HCT116 (cell line): Measurements from ENCODE around the gene RNF32. TPM values are rescaled to one million over a fixed set of nuclear protein-coding genes. Genes with fewer than 3 reads are reported as not detected.

Experiments
- ATAC-seq: fragments of 200-7000 bp; cut with Tn5 transposase; 2 replicates; pipeline ENCODE4 v1.9.1; 2020; ENCODE audit warnings: mild to moderate bottlenecking, moderate library complexity
- BruUV-seq: library from RNA; stranded (reverse); fragments of 400-500 nt; replicated peaks from 2 replicates; lab custom pipeline; 2021; lab: Mats Ljungman, UMichigan
- CTCF ChIA-PET: fragments of 300-600 bp; sonication (Branson Sonifier 250); formaldehyde crosslinking; loops from one replicate; lab custom pipeline; 2021; ENCODE audit warnings: antibody characterized with exemption; lab: Charles Lee
- POLR2A ChIA-PET: fragments of 300-600, 350-600 bp; sonication (Branson Sonifier 250); formaldehyde crosslinking; loops from one replicate; lab custom pipeline; 2021; ENCODE audit warnings: antibody characterized with exemption; lab: Charles Lee
- RAD21 ChIA-PET, 2 experiments: fragments of 300-600 bp; sonication (Branson Sonifier 250); formaldehyde crosslinking; loops; one replicate each; lab custom pipeline; 2023; ENCODE audit warnings: low total read pairs in 2 of 2; ENCODE audit not compliant: uncharacterized antibody in 2 of 2, unreplicated experiment in 2 of 2, low non-redundant PET in 1 of 2; lab: Charles Lee
- DNase-seq: peaks from one replicate; pipeline ENCODE4 v3.0.0-alpha.2; 2010; ENCODE audit warnings: low read depth, low spot score
- H2AFZ ChIP-seq: fragments of 200-600 bp; shearing (Covaris generic), sonication (generic); 2 replicates; pipeline ENCODE4 v1.6.1; 2017; ENCODE audit warnings: low read depth, mixed run types, mixed read lengths, antibody characterized with exemption, low read length; ENCODE audit not compliant: poor library complexity, severe bottlenecking
- H3K27ac ChIP-seq: 2 replicates; pipeline ENCODE4 v1.5.1; 2012; ENCODE audit warnings: low read depth, low read length
- H3K27me3 ChIP-seq: fragments of 200-600 bp; sonication (generic); 2 replicates; pipeline ENCODE4 v1.6.1; 2016; ENCODE audit warnings: mixed run types, low read length, mixed read lengths; ENCODE audit not compliant: insufficient read depth
- H3K36me3 ChIP-seq, 2 experiments: fragments of 200-500 bp in 1 of 2; fragments of 200-600 bp in 1 of 2; sonication (Bioruptor generic) in 1 of 2; sonication (generic) in 1 of 2; 2 replicates each; pipeline versions ENCODE4 v1.5.1 to v1.6.1; 2014 to 2016; ENCODE audit warnings: low read length in 2 of 2, inconsistent platforms in 1 of 2, mixed read lengths in 1 of 2, mixed run types in 1 of 2; ENCODE audit not compliant: insufficient read depth in 2 of 2, control insufficient read depth in 1 of 2
- H3K4me1 ChIP-seq, 2 experiments: fragments of 200-600 bp in 1 of 2; sonication (generic) in 1 of 2; 2 replicates each; pipeline versions ENCODE4 v1.5.1 to v1.6.1; 2012 to 2017; ENCODE audit warnings: low read length in 2 of 2, inconsistent platforms in 1 of 2, mild to moderate bottlenecking in 1 of 2, mixed read lengths in 1 of 2, mixed run types in 1 of 2, moderate library complexity in 1 of 2; ENCODE audit not compliant: insufficient read depth in 2 of 2, control insufficient read depth in 1 of 2
- H3K4me2 ChIP-seq: fragments of 200-600 bp; sonication (generic); 2 replicates; pipeline ENCODE4 v1.6.1; 2017; ENCODE audit warnings: mixed run types, low read length, mixed read lengths
- H3K4me3 ChIP-seq, 2 experiments: fragments of 200-600 bp in 1 of 2; sonication (generic) in 1 of 2; replicated peaks in 1 of 2; 2 replicates each; pipeline ENCODE4 v1.5.1; 2011 to 2016; ENCODE audit warnings: low read length in 2 of 2, control low read depth in 1 of 2, low read depth in 1 of 2, mild to moderate bottlenecking in 1 of 2, mixed read lengths in 1 of 2, mixed run types in 1 of 2
- H3K79me2 ChIP-seq: fragments of 200-600 bp; sonication (generic); 2 replicates; pipeline ENCODE4 v1.6.1; 2017; ENCODE audit warnings: mild to moderate bottlenecking, mixed run types, low read length, moderate library complexity, mixed read lengths; ENCODE audit not compliant: insufficient read depth
- H3K9ac ChIP-seq: fragments of 200-600 bp; sonication (generic); 2 replicates; pipeline ENCODE4 v1.6.1; 2016; ENCODE audit warnings: low read length, mixed read lengths
- H3K9me2 ChIP-seq: fragments of 200-600 bp; sonication (generic), shearing (Covaris generic); 2 replicates; pipeline ENCODE4 v1.6.1; 2017; ENCODE audit warnings: mixed run types, mild to moderate bottlenecking, moderate library complexity; ENCODE audit not compliant: insufficient read depth
- H3K9me3 ChIP-seq, 2 experiments: fragments of 200-500 bp in 1 of 2; fragments of 200-600 bp in 1 of 2; sonication (Bioruptor generic) in 1 of 2; sonication (generic) in 1 of 2; 2 replicates each; pipeline ENCODE4 v1.6.1; 2014 to 2017; ENCODE audit warnings: low read length in 2 of 2, mixed read lengths in 2 of 2, inconsistent platforms in 1 of 2, low read depth in 1 of 2, mild to moderate bottlenecking in 1 of 2, mixed run types in 1 of 2, moderate library complexity in 1 of 2; ENCODE audit not compliant: control insufficient read depth in 1 of 2, insufficient read depth in 1 of 2
- H4K20me1 ChIP-seq: fragments of 200-600 bp; sonication (generic), shearing (Covaris generic); 2 replicates; pipeline ENCODE4 v1.6.1; 2017; ENCODE audit warnings: mixed run types, mild to moderate bottlenecking, moderate library complexity; ENCODE audit not compliant: insufficient read depth
- CBX3 ChIP-seq: IDR thresholded peaks from 2 replicates; pipeline ENCODE4 v1.6.1; 2012; ENCODE audit warnings: low read depth
- CEBPB ChIP-seq: IDR thresholded peaks from 2 replicates; pipeline ENCODE4 v1.6.1; 2012; ENCODE audit warnings: low read depth
- EGR1 ChIP-seq: IDR thresholded peaks from 2 replicates; pipeline ENCODE4 v1.6.1; 2012; ENCODE audit warnings: low read depth
- EZH2 ChIP-seq: fragments of 200-600 bp; sonication (generic); IDR thresholded peaks from 2 replicates; pipeline ENCODE4 v1.6.1; 2017; ENCODE audit warnings: antibody characterized with exemption, mixed run types
- FOSL1 ChIP-seq: IDR thresholded peaks from 2 replicates; pipeline ENCODE4 v1.6.1; 2012; ENCODE audit warnings: low read depth
- JUND ChIP-seq: IDR thresholded peaks from 2 replicates; pipeline ENCODE4 v1.6.1; 2012
- POLR2AphosphoS5 ChIP-seq: IDR thresholded peaks from 2 replicates; pipeline ENCODE4 v1.6.1; 2011; ENCODE audit warnings: mild to moderate bottlenecking, low read depth, low read length, moderate library complexity
- RAD21 ChIP-seq: IDR thresholded peaks from 2 replicates; pipeline ENCODE4 v1.6.1; 2012; ENCODE audit warnings: low read depth, mild to moderate bottlenecking
- SRF ChIP-seq: IDR thresholded peaks from 2 replicates; pipeline ENCODE4 v1.6.1; 2012; ENCODE audit warnings: low read depth
- TCF7L2 ChIP-seq: IDR thresholded peaks from 2 replicates; pipeline ENCODE4 v1.7.0; 2011; ENCODE audit warnings: borderline replicate concordance, inconsistent platforms; ENCODE audit not compliant: insufficient read depth, insufficient read length; ENCODE audit errors: extremely low read depth
- YY1 ChIP-seq: IDR thresholded peaks from 2 replicates; pipeline ENCODE4 v1.6.1; 2011; ENCODE audit warnings: low read length, low read depth, moderate library complexity, mild to moderate bottlenecking; ENCODE audit not compliant: insufficient replicate concordance; ENCODE audit errors: extremely low read depth
- ZNF274 ChIP-seq: fragments of 200-500 bp; sonication (Bioruptor generic); IDR thresholded peaks from 2 replicates; pipeline ENCODE4 v1.6.1; 2014; ENCODE audit warnings: mild to moderate bottlenecking, low read depth, low read length, inconsistent platforms
- intact Hi-C: fragments of 100-400 bp; cut with micrococcal nuclease; formaldehyde crosslinking; loops from 2 replicates; pipeline ENCODE4 v1.10.0; 2022
- total RNA-seq: library from RNA; stranded (reverse); gene quantifications from one replicate; pipeline ENCODE4 v1.2.1, GENCODE V29; 2021; ENCODE audit not compliant: unreplicated experiment
- TF ChIP-seq, protein P1 (sequence below): IDR thresholded peaks from 2 replicates; pipeline ENCODE4 v1.6.1; 2012; ENCODE audit warnings: low read depth
- TF ChIP-seq, protein P2 (sequence below): IDR thresholded peaks from 2 replicates; pipeline ENCODE4 v1.6.1; 2011; ENCODE audit warnings: mild to moderate bottlenecking, low read length, moderate library complexity; ENCODE audit not compliant: insufficient replicate concordance; ENCODE audit errors: extremely low read depth
- TF ChIP-seq, protein P3 (sequence below): IDR thresholded peaks from 2 replicates; pipeline ENCODE4 v1.6.1; 2012

RNF32 gene
- total RNA-seq, 1 experiment from 2014 or later: 3.4 TPM

DNA sequence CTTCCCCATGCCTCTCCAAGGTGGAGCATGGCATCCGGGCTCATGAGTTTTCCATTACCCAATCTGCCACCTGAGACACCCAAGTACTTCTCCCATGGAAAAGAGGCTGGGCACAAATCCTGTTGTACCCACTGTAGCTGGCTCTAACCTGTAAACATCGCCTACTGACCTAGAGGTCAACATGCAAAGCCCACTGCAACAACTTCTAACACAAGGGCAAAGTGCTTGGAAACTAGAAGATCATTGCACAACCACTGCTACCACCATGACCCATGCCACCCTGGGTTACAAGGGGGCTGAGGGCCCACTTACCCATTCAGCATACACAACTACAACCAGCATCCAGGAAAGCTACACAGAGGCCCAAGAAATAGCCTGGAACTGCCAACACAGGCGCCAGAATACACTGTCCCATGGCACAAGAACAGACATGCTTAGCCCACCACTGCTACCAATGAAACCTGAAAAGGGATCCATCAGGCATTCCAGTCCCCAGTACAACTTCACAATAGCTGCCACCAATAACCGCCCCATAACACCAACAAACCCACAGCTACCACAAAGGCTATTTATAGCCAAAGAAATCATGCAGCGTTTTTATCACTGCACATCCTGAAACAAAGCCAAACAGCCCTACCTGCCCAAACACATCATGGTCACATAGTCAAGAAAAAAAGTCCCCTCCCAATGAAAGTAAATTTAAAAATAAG lies 63.4 kb downstream of the RNF32 start (continued):
- TF ChIP-seq, protein P1, sequence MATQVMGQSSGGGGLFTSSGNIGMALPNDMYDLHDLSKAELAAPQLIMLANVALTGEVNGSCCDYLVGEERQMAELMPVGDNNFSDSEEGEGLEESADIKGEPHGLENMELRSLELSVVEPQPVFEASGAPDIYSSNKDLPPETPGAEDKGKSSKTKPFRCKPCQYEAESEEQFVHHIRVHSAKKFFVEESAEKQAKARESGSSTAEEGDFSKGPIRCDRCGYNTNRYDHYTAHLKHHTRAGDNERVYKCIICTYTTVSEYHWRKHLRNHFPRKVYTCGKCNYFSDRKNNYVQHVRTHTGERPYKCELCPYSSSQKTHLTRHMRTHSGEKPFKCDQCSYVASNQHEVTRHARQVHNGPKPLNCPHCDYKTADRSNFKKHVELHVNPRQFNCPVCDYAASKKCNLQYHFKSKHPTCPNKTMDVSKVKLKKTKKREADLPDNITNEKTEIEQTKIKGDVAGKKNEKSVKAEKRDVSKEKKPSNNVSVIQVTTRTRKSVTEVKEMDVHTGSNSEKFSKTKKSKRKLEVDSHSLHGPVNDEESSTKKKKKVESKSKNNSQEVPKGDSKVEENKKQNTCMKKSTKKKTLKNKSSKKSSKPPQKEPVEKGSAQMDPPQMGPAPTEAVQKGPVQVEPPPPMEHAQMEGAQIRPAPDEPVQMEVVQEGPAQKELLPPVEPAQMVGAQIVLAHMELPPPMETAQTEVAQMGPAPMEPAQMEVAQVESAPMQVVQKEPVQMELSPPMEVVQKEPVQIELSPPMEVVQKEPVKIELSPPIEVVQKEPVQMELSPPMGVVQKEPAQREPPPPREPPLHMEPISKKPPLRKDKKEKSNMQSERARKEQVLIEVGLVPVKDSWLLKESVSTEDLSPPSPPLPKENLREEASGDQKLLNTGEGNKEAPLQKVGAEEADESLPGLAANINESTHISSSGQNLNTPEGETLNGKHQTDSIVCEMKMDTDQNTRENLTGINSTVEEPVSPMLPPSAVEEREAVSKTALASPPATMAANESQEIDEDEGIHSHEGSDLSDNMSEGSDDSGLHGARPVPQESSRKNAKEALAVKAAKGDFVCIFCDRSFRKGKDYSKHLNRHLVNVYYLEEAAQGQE: no peak
- no peak for TF ChIP-seq CEBPB

GRCh38 chr7:156722043-156722826 lies 81.7 kb downstream of the RNF32 start:
- no peak overlapping the region for H3K4me2 ChIP-seq
- no peaks in the 10 kb centered on the region; the same call in 1 of the 2 replicates for H4K20me1 ChIP-seq
- CTCF ChIA-PET: no interaction called here
- H3K4me3 ChIP-seq: no peak overlapping the region
- no peaks in the 10 kb centered on the region for H3K4me1 ChIP-seq
- H3K36me3 ChIP-seq: no peaks in the 10 kb centered on the region
- TF ChIP-seq CBX3 (no peak), POLR2AphosphoS5 (no peak), RAD21 (no peak), EGR1 (no peak), SRF (no peak), JUND (no peak), EZH2 (no peak), ZNF274 (no peak), TCF7L2 (no peak), FOSL1 (no peak), YY1 (no peak), CEBPB (no peak)
- TF ChIP-seq, protein P2, sequence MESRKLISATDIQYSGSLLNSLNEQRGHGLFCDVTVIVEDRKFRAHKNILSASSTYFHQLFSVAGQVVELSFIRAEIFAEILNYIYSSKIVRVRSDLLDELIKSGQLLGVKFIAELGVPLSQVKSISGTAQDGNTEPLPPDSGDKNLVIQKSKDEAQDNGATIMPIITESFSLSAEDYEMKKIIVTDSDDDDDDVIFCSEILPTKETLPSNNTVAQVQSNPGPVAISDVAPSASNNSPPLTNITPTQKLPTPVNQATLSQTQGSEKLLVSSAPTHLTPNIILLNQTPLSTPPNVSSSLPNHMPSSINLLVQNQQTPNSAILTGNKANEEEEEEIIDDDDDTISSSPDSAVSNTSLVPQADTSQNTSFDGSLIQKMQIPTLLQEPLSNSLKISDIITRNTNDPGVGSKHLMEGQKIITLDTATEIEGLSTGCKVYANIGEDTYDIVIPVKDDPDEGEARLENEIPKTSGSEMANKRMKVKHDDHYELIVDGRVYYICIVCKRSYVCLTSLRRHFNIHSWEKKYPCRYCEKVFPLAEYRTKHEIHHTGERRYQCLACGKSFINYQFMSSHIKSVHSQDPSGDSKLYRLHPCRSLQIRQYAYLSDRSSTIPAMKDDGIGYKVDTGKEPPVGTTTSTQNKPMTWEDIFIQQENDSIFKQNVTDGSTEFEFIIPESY: no peak
- TF ChIP-seq, protein P3, sequence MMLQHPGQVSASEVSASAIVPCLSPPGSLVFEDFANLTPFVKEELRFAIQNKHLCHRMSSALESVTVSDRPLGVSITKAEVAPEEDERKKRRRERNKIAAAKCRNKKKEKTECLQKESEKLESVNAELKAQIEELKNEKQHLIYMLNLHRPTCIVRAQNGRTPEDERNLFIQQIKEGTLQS: no peak
- no peak overlapping the region for H3K9ac ChIP-seq
- no peak for DNase-seq
- H3K27me3 ChIP-seq: no peaks in the 10 kb centered on the region
- no peaks in the 10 kb centered on the region for H3K9me3 ChIP-seq
- H3K9me2 ChIP-seq: no peaks in the 10 kb centered on the region
- RAD21 ChIA-PET: no interaction called here
- H3K27ac ChIP-seq: no peak overlapping the region
- ATAC-seq: no peak
- POLR2A ChIA-PET: no interaction called here
- H2AFZ ChIP-seq: no peak overlapping the region
- no peaks in the 10 kb centered on the region for H3K79me2 ChIP-seq
- BruUV-seq: no TSS peak
- intact Hi-C loops: no loop called here
